ENCODE data around the gene DTNBP1.
A peak's percentile ranks its signal among the peaks of the same experiment; 100 is the strongest.

DTNBP1 gene

GRCh38 chr6:15484821-15485220 is 178.0 kb downstream of the DTNBP1 start:
- Histone ChIP-seq H3K9me3 (no peaks in the 10 kb centered on the region), H3K27me3 (no peaks in the 10 kb centered on the region), H3K4me1 (peaks cover 18% of the 10 kb centered on the region; the same call in 1 of the 2 replicates), H3K4me3 (ENCODE audit: low read depth, low read length) (no peak overlapping the region), H3K36me3 (peaks cover 12% of the 10 kb centered on the region)
- no peak for TF ChIP-seq CTCF (IDR thresholded peaks at IDR 0.05; ENCODE audit: low read depth, low read length)
- no peak for DNase-seq

- DNase-seq = no peak
- H3K4me3 ChIP-seq (ENCODE audit: low read depth, low read length) = no peak overlapping the region
- peaks cover 20% of the 10 kb centered on the region; the same call in 1 of the 2 replicates for H3K4me1 ChIP-seq
- H3K9me3 ChIP-seq = no peaks in the 10 kb centered on the region
- no peak for TF ChIP-seq CTCF (IDR thresholded peaks at IDR 0.05; ENCODE audit: low read depth, low read length)
- peaks cover 9% of the 10 kb centered on the region for H3K36me3 ChIP-seq
- H3K27me3 ChIP-seq = no peaks in the 10 kb centered on the region
Measured at GRCh38 chr6:15484140-15484539, 178.7 kb downstream of the DTNBP1 start.

GRCh38 chr6:15483060-15483459 is 179.8 kb downstream of the DTNBP1 start:
- TF ChIP-seq CTCF (IDR thresholded peaks at IDR 0.05; ENCODE audit: low read depth, low read length) = no peak
- no peak for DNase-seq
- Histone ChIP-seq H3K9me3 (no peaks in the 10 kb centered on the region), H3K4me3 (ENCODE audit: low read depth, low read length) (no peak overlapping the region), H3K36me3 (peaks cover 2% of the 10 kb centered on the region), H3K27me3 (no peaks in the 10 kb centered on the region), H3K4me1 (peaks cover 20% of the 10 kb centered on the region; the same call in 1 of the 2 replicates)

GRCh38 chr6:15481390-15482291 is 181.2 kb downstream of the DTNBP1 start:
- H3K36me3 ChIP-seq = no peaks in the 10 kb centered on the region
- no peak for TF ChIP-seq CTCF (IDR thresholded peaks at IDR 0.05; ENCODE audit: low read depth, low read length)
- no peak overlapping the region for H3K4me3 ChIP-seq (ENCODE audit: low read depth, low read length)
- H3K27me3 ChIP-seq = no peaks in the 10 kb centered on the region
- H3K4me1 ChIP-seq = peaks cover 20% of the 10 kb centered on the region; the same call in 1 of the 2 replicates
- no peaks in the 10 kb centered on the region for H3K9me3 ChIP-seq
- peak; percentile 36 for DNase-seq

- H3K4me1 ChIP-seq = peaks cover 20% of the 10 kb centered on the region; the same call in 1 of the 2 replicates
- no peak overlapping the region for H3K4me3 ChIP-seq (ENCODE audit: low read depth, low read length)
- no peaks in the 10 kb centered on the region for H3K27me3 ChIP-seq
- no peak for DNase-seq
- TF ChIP-seq CTCF (IDR thresholded peaks at IDR 0.05; ENCODE audit: low read depth, low read length) = no peak
- H3K9me3 ChIP-seq = no peaks in the 10 kb centered on the region
- H3K36me3 ChIP-seq = no peaks in the 10 kb centered on the region
Measured at GRCh38 chr6:15480525-15480924, 182.3 kb downstream of the DTNBP1 start.

- Histone ChIP-seq H3K9me3 (no peaks in the 10 kb centered on the region), H3K36me3 (no peaks in the 10 kb centered on the region), H3K4me1 (peaks cover 20% of the 10 kb centered on the region; the same call in 1 of the 2 replicates), H3K4me3 (ENCODE audit: low read depth, low read length) (no peak overlapping the region), H3K27me3 (no peaks in the 10 kb centered on the region)
- TF ChIP-seq CTCF (IDR thresholded peaks at IDR 0.05; ENCODE audit: low read depth, low read length) = no peak
- no peak for DNase-seq
Measured at GRCh38 chr6:15479761-15480160, 183.1 kb downstream of the DTNBP1 start.
